ENCODE measurements around the gene HMGN5.
A peak's percentile ranks its signal among the peaks of the same experiment; 100 is the strongest.

Gene HMGN5

GRCh38 chrX:81201671-81202455 lies at the start of gene HMGN5, which contains the start of gene SH3BGRL:
TSS of gene HMGN5 (minus strand) at chrX:81201913. CDS start at chrX:81121549, 80,364 bp downstream.
TSS of gene SH3BGRL (plus strand) at chrX:81202102. CDS start at chrX:81202201, 99 bp downstream.
- Mint-ChIP-seq H3K9me3 (peaks cover 0 to 3% of the 10 kb centered on the region in 2 donors), H3K27me3 (no peaks in the 10 kb centered on the region), H3K4me3 (peak within 1 kb of the TSS; percentile 83 to 93), H3K27ac (peak within 1 kb of the TSS; percentile 94), H3K4me1 (peaks cover 15 to 29% of the 10 kb centered on the region in 2 donors), H3K36me3 (peaks cover 9 to 15% of the 10 kb centered on the region in 2 donors)
- ATAC-seq (replicated peaks) (peak; percentile 95 to 96), DNase-seq (peak; percentile 71)

- no peaks in the 10 kb centered on the region for H3K27me3 Mint-ChIP-seq
- DNase-seq (no peak), ATAC-seq (replicated peaks) (no peak)
- peaks cover 27 to 45% of the 10 kb centered on the region in 2 donors for H3K36me3 Mint-ChIP-seq
- H3K4me1 Mint-ChIP-seq = peaks cover 2 to 13% of the 10 kb centered on the region in 2 donors
- H3K27ac Mint-ChIP-seq = no peak overlapping the region
- no peak overlapping the region for H3K4me3 Mint-ChIP-seq
- peaks cover 6 to 8% of the 10 kb centered on the region in 2 donors for H3K9me3 Mint-ChIP-seq
Observed at GRCh38 chrX:81241753-81242152, 40.0 kb upstream of the HMGN5 start.

GRCh38 chrX:81240701-81241331 lies 39.1 kb upstream of the HMGN5 start:
- no peak overlapping the region for H3K4me3 Mint-ChIP-seq
- DNase-seq = no peak
- H3K27me3 Mint-ChIP-seq = no peaks in the 10 kb centered on the region
- peaks cover 4 to 8% of the 10 kb centered on the region in 2 donors for H3K9me3 Mint-ChIP-seq
- H3K36me3 Mint-ChIP-seq = peaks cover 28 to 48% of the 10 kb centered on the region in 2 donors
- peaks cover 0 to 9% of the 10 kb centered on the region in 2 donors for H3K4me1 Mint-ChIP-seq
- no peak for ATAC-seq (replicated peaks)
- no peak overlapping the region for H3K27ac Mint-ChIP-seq

- H3K27ac Mint-ChIP-seq = no peak overlapping the region
Observed at GRCh38 chrX:81238166-81238565, 36.5 kb upstream of the HMGN5 start.

GRCh38 chrX:81237516-81237915 lies 35.8 kb upstream of the HMGN5 start:
- no peak overlapping the region for H3K4me3 Mint-ChIP-seq
- no peaks in the 10 kb centered on the region for H3K27me3 Mint-ChIP-seq
- no peak for ATAC-seq (replicated peaks)
- peaks cover 1 to 6% of the 10 kb centered on the region in 2 donors for H3K4me1 Mint-ChIP-seq
- peaks cover 30 to 47% of the 10 kb centered on the region in 2 donors for H3K36me3 Mint-ChIP-seq
- H3K27ac Mint-ChIP-seq = peak overlapping the region; percentile 26
- DNase-seq = no peak
- peaks cover 4 to 8% of the 10 kb centered on the region in 2 donors for H3K9me3 Mint-ChIP-seq

More at GRCh38 chrX:81238166-81238565, 36.5 kb upstream of the HMGN5 start:
- H3K27me3 Mint-ChIP-seq = no peaks in the 10 kb centered on the region
- H3K4me3 Mint-ChIP-seq = no peak overlapping the region
- H3K36me3 Mint-ChIP-seq = peaks cover 29 to 48% of the 10 kb centered on the region in 2 donors
- peaks cover 0 to 10% of the 10 kb centered on the region in 2 donors for H3K4me1 Mint-ChIP-seq
- DNase-seq (no peak), ATAC-seq (replicated peaks) (no peak)
- H3K9me3 Mint-ChIP-seq = peaks cover 4 to 8% of the 10 kb centered on the region in 2 donors

- H3K27me3 Mint-ChIP-seq = no peaks in the 10 kb centered on the region
Observed at GRCh38 chrX:81232218-81232617, 30.5 kb upstream of the HMGN5 start.

GRCh38 chrX:81231476-81231875 lies 29.8 kb upstream of the HMGN5 start:
- no peak overlapping the region for H3K4me3 Mint-ChIP-seq
- H3K4me1 Mint-ChIP-seq = peaks cover 14 to 33% of the 10 kb centered on the region in 2 donors
- ATAC-seq (replicated peaks) = no peak
- peaks cover 10% of the 10 kb centered on the region in 2 donors for H3K36me3 Mint-ChIP-seq
- H3K9me3 Mint-ChIP-seq = no peaks in the 10 kb centered on the region
- no peak overlapping the region for H3K27ac Mint-ChIP-seq
- no peaks in the 10 kb centered on the region for H3K27me3 Mint-ChIP-seq
- no peak for DNase-seq

More at GRCh38 chrX:81232218-81232617, 30.5 kb upstream of the HMGN5 start:
- Mint-ChIP-seq H3K9me3 (peaks cover 0 to 2% of the 10 kb centered on the region in 2 donors), H3K27ac (no peak overlapping the region), H3K4me3 (no peak overlapping the region), H3K4me1 (peaks cover 14 to 33% of the 10 kb centered on the region in 2 donors), H3K36me3 (peaks cover 16 to 17% of the 10 kb centered on the region in 2 donors)
- DNase-seq (no peak), ATAC-seq (replicated peaks) (no peak)

GRCh38 chrX:81229901-81230300 lies 28.2 kb upstream of the HMGN5 start:
- H3K4me1 Mint-ChIP-seq = peaks cover 14 to 29% of the 10 kb centered on the region in 2 donors
- DNase-seq (no peak), ATAC-seq (replicated peaks) (no peak)
- peaks cover 9 to 10% of the 10 kb centered on the region in 2 donors for H3K36me3 Mint-ChIP-seq
- no peak overlapping the region for H3K4me3 Mint-ChIP-seq
- H3K27me3 Mint-ChIP-seq = no peaks in the 10 kb centered on the region
- H3K9me3 Mint-ChIP-seq = no peaks in the 10 kb centered on the region
- no peak overlapping the region for H3K27ac Mint-ChIP-seq

- ATAC-seq (replicated peaks) (no peak), DNase-seq (no peak)
- no peak overlapping the region for H3K4me3 Mint-ChIP-seq
- H3K36me3 Mint-ChIP-seq = peaks cover 9 to 10% of the 10 kb centered on the region in 2 donors
- no peak overlapping the region for H3K27ac Mint-ChIP-seq
- H3K4me1 Mint-ChIP-seq = peaks cover 14 to 29% of the 10 kb centered on the region in 2 donors
- no peaks in the 10 kb centered on the region for H3K27me3 Mint-ChIP-seq
- H3K9me3 Mint-ChIP-seq = no peaks in the 10 kb centered on the region
Observed at GRCh38 chrX:81229229-81229628, 27.5 kb upstream of the HMGN5 start.

GRCh38 chrX:81215685-81216084 lies 14.0 kb upstream of the HMGN5 start:
- H3K4me1 Mint-ChIP-seq = peaks cover 16 to 27% of the 10 kb centered on the region in 2 donors
- H3K36me3 Mint-ChIP-seq = peaks cover 8 to 10% of the 10 kb centered on the region in 2 donors

GRCh38 chrX:81208916-81209315 lies 7.2 kb upstream of the HMGN5 start:
- no peak for ATAC-seq (replicated peaks)
- Mint-ChIP-seq H3K9me3 (peaks cover 2 to 3% of the 10 kb centered on the region in 2 donors), H3K4me1 (peaks cover 19% of the 10 kb centered on the region in 2 donors), H3K36me3 (peaks cover 13 to 20% of the 10 kb centered on the region in 2 donors), H3K27ac (no peak overlapping the region), H3K27me3 (no peaks in the 10 kb centered on the region), H3K4me3 (no peak overlapping the region)
- no peak for DNase-seq

More at GRCh38 chrX:81215685-81216084, 14.0 kb upstream of the HMGN5 start:
- DNase-seq (no peak), ATAC-seq (replicated peaks) (no peak)
- H3K9me3 Mint-ChIP-seq = peaks cover 0 to 2% of the 10 kb centered on the region in 2 donors
- H3K27me3 Mint-ChIP-seq = no peaks in the 10 kb centered on the region
- H3K4me3 Mint-ChIP-seq = no peak overlapping the region
- H3K27ac Mint-ChIP-seq = no peak overlapping the region

GRCh38 chrX:81206476-81206875 lies 4.8 kb upstream of the HMGN5 start:
- H3K4me1 Mint-ChIP-seq = peaks cover 17 to 18% of the 10 kb centered on the region in 2 donors

GRCh38 chrX:81205551-81205950 lies 3.8 kb upstream of the HMGN5 start:
- no peak for DNase-seq
- no peak overlapping the region for H3K4me3 Mint-ChIP-seq
- H3K27me3 Mint-ChIP-seq = no peaks in the 10 kb centered on the region
- peaks cover 12 to 19% of the 10 kb centered on the region in 2 donors for H3K36me3 Mint-ChIP-seq
- no peak overlapping the region for H3K27ac Mint-ChIP-seq
- H3K9me3 Mint-ChIP-seq = peaks cover 0 to 3% of the 10 kb centered on the region in 2 donors
- no peak for ATAC-seq (replicated peaks)
- H3K4me1 Mint-ChIP-seq = peaks cover 19 to 24% of the 10 kb centered on the region in 2 donors

More at GRCh38 chrX:81206476-81206875, 4.8 kb upstream of the HMGN5 start:
- ATAC-seq (replicated peaks) = no peak
- no peaks in the 10 kb centered on the region for H3K27me3 Mint-ChIP-seq
- no peak overlapping the region for H3K4me3 Mint-ChIP-seq
- no peak overlapping the region for H3K27ac Mint-ChIP-seq
- H3K36me3 Mint-ChIP-seq = peaks cover 12 to 19% of the 10 kb centered on the region in 2 donors
- no peak for DNase-seq
- H3K9me3 Mint-ChIP-seq = peaks cover 0 to 3% of the 10 kb centered on the region in 2 donors

- Mint-ChIP-seq H3K4me1 (peaks cover 15 to 25% of the 10 kb centered on the region in 2 donors), H3K9me3 (peaks cover 0 to 3% of the 10 kb centered on the region in 2 donors), H3K4me3 (peak overlapping the region; percentile 83 to 93), H3K27ac (peak overlapping the region; percentile 94), H3K36me3 (peaks cover 12 to 19% of the 10 kb centered on the region in 2 donors), H3K27me3 (no peaks in the 10 kb centered on the region)
- DNase-seq (no peak), ATAC-seq (replicated peaks) (no peak)
Observed at GRCh38 chrX:81202943-81203342, 1.2 kb upstream of the HMGN5 start.
